PFSK-1 (cell line): ENCODE results near the gene RAB18.

Experiments used
- FOXP2 ChIP-seq: optimal IDR thresholded peaks from 2 replicates; pipeline ENCODE3; 2011; ENCODE audit warnings: borderline replicate concordance, control low read depth, inconsistent platforms; ENCODE audit not compliant: insufficient read depth; ENCODE audit errors: extremely low read length, extremely low read depth
- POLR2AphosphoS5 ChIP-seq: IDR thresholded peaks from 2 replicates; pipeline ENCODE4 v1.6.1; 2012; ENCODE audit warnings: low read depth, mild to moderate bottlenecking, control low read depth, low read length, moderate library complexity
- SIN3A ChIP-seq: IDR thresholded peaks from 2 replicates; pipeline ENCODE4 v1.6.1; 2012; ENCODE audit warnings: mild to moderate bottlenecking, low read length, moderate library complexity, borderline replicate concordance; ENCODE audit not compliant: insufficient read depth
- TAF1 ChIP-seq: IDR thresholded peaks from 2 replicates; pipeline ENCODE4 v1.6.1; 2012; ENCODE audit warnings: low read length, control low read depth, borderline replicate concordance; ENCODE audit not compliant: insufficient read depth
- TF ChIP-seq, protein P1 (sequence below), 2 experiments: IDR thresholded peaks; 2 replicates each; pipeline versions ENCODE4 v1.6.1 to v1.8.0; 2011 to 2012; ENCODE audit warnings: low read depth in 2 of 2, low read length in 2 of 2, control low read depth in 1 of 2, inconsistent platforms in 1 of 2, mild to moderate bottlenecking in 1 of 2, moderate library complexity in 1 of 2; ENCODE audit not compliant: insufficient read depth in 1 of 2

Gene RAB18

DNA sequence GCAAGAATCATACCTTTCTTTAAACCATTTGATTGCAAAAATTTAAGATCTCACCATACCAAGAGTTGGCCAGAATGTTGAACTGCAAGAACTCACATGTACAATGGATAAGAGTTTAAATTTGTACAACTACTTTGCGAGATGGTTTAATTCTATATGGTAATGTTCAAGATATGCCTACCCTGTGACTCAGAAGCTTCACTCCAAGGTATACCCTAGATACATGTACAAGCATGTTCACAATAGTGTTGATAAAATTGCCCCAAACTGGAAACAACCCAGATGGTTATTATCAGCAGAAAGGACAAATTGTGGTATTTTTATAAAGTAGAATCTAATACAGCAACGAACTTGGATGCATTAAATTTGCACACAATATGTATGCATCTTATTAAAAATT, 25.1 kb upstream of the RAB18 start:
- TF ChIP-seq, protein P1, sequence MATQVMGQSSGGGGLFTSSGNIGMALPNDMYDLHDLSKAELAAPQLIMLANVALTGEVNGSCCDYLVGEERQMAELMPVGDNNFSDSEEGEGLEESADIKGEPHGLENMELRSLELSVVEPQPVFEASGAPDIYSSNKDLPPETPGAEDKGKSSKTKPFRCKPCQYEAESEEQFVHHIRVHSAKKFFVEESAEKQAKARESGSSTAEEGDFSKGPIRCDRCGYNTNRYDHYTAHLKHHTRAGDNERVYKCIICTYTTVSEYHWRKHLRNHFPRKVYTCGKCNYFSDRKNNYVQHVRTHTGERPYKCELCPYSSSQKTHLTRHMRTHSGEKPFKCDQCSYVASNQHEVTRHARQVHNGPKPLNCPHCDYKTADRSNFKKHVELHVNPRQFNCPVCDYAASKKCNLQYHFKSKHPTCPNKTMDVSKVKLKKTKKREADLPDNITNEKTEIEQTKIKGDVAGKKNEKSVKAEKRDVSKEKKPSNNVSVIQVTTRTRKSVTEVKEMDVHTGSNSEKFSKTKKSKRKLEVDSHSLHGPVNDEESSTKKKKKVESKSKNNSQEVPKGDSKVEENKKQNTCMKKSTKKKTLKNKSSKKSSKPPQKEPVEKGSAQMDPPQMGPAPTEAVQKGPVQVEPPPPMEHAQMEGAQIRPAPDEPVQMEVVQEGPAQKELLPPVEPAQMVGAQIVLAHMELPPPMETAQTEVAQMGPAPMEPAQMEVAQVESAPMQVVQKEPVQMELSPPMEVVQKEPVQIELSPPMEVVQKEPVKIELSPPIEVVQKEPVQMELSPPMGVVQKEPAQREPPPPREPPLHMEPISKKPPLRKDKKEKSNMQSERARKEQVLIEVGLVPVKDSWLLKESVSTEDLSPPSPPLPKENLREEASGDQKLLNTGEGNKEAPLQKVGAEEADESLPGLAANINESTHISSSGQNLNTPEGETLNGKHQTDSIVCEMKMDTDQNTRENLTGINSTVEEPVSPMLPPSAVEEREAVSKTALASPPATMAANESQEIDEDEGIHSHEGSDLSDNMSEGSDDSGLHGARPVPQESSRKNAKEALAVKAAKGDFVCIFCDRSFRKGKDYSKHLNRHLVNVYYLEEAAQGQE (IDR thresholded peaks at IDR 0.05; ENCODE audit: insufficient read depth in 1 of 2, low read depth in 2 of 2, low read length in 2 of 2): no peak
- TF ChIP-seq FOXP2 (no peak), POLR2AphosphoS5 (no peak), TAF1 (no peak), SIN3A (no peak)

DNA sequence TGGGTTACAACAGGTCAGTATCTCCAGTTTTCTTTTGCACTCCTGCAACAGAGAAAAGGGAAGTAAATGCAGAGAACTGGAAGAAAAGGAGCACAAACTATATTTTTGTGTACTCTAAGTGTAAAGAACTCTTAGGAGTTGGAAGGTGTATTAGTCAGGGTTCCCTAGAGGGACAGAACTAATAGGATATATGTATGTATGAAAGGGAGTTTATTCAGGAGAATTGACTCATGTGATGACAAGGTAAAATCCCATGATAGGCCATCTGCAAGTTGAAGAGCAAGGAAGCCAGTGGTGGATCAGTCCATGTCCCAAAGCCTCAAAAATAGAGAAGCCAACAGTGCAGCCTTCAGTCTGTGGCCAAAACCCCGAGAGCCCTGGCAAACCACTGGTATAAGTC, 22.6 kb upstream of the RAB18 start:
- TF ChIP-seq, protein P1 (IDR thresholded peaks at IDR 0.05; ENCODE audit: insufficient read depth in 1 of 2, low read depth in 2 of 2, low read length in 2 of 2): no peak
- TF ChIP-seq SIN3A: no peak
- no peak for TF ChIP-seq POLR2AphosphoS5
- no peak for TF ChIP-seq TAF1
- no peak for TF ChIP-seq FOXP2

DNA sequence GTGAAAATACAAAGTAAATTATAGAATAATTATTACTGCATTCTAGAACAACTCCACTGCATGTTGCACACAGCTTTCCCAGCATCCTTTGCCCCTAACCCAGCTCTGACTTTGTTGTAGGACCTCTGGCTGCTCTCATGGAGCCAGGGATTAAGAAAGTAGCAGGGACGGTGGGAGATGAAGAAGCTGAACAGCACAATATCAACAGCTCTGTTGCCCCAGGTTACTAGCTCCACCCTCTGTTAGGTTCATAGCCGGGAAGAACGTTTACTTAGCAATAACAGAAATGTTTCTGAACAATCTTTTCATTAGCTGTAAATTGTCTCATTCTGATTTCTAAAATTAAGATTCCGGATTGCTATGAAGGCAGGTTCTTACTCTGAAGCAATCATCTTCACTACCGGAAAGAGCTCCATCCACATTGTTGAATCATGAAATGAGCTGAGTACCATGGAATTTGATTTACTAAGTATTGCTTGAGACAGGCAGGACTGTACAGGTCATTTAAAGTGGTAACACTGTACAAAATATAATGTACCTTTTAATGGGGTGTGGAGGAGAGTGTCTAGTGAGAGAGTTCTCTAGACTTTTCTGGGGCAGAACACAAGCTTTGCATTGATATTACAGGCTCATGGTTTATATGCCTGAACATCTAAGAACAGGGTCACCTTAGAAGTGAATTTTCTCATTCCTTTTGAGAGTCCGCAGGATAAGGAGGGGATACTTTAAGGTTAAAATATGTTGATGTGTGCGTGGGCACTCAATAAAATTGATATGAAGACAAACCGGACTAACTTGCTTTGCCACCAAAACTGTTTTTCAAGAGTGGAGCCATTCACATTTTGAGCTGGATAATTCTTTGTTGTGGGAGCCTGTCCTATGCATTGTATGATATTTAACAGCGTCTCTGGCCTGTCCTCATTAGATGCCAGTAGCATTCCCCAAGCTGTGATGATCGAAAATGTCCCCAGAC, 20.8 kb upstream of the RAB18 start:
- TF ChIP-seq POLR2AphosphoS5: no peak

DNA sequence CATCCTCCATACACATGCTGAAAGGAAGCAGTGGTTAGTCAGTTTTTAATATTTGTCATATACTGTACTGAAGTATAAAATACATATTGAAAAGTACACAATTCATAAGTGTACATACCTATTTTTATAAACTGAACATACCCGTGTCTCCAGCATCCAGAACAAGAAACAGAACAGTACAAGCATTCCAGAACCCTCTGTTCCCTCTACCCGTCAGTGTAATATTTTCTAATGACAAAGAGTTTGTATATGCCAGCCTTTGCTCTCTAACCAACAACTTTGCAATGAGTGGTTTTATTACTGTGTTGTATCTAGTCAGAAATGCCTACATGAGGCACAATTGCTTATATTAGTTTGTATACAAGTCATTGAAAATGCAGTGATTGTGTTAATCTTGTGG, 18.7 kb upstream of the RAB18 start:
- TF ChIP-seq, protein P1 (IDR thresholded peaks at IDR 0.05; ENCODE audit: insufficient read depth in 1 of 2, low read depth in 2 of 2, low read length in 2 of 2): no peak
- TF ChIP-seq FOXP2: no peak
- no peak for TF ChIP-seq TAF1
- no peak for TF ChIP-seq POLR2AphosphoS5
- no peak for TF ChIP-seq SIN3A

DNA sequence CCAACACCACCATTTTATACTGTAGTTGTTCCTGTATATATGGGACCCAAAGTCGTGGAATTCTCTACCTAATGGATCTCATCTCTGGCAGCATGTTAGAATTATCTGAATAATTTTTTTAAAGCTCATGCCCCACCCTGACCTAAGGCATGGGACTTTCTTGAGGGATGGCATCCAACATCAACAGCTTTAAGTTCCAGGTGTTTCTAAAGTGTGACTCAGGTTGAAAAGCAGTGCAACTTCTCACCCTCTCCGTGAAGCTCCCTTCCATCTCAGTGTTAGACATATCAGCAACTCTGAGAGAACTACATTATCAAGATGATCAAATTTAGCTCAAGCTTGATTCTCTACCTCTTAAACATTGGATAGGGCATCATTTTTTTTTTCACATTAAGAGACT, 18.1 kb upstream of the RAB18 start:
- TF ChIP-seq POLR2AphosphoS5 (no peak), FOXP2 (no peak), SIN3A (no peak), TAF1 (no peak)
- TF ChIP-seq, protein P1 (IDR thresholded peaks at IDR 0.05; ENCODE audit: insufficient read depth in 1 of 2, low read depth in 2 of 2, low read length in 2 of 2): no peak
